Activated effector memory CD4-positive, alpha-beta T cell treated with Interleukin-2 at 50 U/mL for 16 hours (primary cell): ENCODE results near the gene SRGAP1.
A peak's percentile ranks its signal among the peaks of the same experiment; 100 is the strongest.
"Not testable (repeated sequence)": the region's sequence is repeated elsewhere in the genome, so short reads cannot be mapped to it uniquely, and the experiment has no call there.

Experiments used
- DNase-seq: peaks from one replicate; pipeline ENCODE4 v3.0.0-alpha.2; 2020

The SRGAP1 gene

DNA sequence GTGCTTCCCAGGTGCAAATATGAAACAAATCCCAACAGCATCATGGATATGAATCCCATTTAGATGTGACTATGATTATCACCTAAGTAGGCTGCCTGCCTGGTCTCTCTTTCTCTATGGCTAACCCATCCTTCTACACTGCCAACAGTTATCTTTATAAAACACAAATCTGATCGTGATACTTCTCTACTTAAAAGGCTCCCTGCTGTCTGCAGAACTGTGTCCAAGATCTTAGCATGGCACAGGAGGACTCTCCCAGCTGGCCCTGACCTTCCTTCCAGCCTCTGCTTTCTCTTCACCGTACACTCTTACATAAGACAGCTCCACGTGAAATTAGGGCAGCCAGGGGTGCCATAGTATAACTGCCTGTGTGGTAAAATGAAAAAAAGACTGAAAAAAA, 3.5 kb upstream of the SRGAP1 start:
- no peak for DNase-seq

DNA sequence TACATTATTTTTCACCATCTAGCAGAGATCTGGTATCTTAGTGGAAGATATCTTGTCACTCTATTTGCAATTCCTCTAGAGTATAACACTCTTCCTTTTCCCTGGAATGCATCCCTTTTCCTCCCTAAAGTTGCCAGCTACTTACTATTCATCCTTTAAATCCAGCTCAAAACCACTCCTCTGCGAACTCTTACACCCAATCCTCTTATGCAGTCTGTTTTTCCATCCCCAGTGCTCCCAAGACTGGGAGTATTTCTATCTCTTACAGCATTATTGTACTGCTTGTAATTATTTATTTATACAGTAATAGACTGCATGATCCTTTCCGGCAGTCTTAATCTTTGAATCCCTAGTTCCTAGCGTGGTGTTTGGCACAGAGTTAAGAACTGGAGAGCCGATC, 2.9 kb upstream of the SRGAP1 start:
- DNase-seq = no peak

DNA sequence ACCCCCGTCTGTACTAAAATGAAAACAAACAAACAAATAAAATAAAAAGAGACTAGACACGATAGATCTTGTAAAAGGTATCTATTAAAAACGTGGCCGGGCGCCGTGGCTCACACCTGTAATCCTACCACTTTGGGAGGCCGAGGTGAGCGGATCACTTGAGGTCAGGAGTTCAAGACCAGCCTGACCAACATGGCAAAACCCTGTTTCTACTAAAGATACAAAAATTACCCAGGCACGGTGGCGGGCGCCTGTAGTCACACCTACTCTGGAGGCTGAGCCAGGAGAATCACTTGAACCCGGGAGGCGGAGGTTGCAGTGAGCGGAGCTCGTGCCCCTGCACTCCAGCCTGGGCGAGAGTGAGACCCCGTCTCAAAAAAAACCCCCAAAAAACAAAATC, 1.8 kb upstream of the SRGAP1 start:
- DNase-seq = not testable (repeated sequence)

DNA sequence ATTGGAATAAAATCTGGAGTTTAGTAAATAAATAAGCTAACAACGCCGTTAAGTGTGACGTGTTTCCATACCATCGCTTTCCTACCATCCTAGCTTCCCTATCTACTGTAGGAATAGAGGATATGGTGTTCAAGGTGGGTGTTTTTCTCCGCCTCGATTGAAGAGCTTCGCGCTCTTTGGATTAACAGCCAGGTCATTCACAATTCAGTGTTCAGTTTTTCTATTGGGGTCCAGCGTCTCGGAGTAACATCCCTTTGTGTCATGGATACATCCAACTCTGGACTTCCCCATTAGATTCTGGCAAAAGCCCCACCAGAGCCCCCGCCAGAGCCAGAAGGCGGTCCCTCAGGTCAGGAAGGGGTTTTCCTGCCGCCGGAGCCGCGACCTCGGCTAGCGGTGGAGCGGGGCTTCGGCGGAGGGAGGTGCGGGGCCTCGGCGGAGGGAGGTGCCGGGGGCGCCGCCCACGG, 1.2 kb upstream of the SRGAP1 start:
- DNase-seq = no peak

DNA sequence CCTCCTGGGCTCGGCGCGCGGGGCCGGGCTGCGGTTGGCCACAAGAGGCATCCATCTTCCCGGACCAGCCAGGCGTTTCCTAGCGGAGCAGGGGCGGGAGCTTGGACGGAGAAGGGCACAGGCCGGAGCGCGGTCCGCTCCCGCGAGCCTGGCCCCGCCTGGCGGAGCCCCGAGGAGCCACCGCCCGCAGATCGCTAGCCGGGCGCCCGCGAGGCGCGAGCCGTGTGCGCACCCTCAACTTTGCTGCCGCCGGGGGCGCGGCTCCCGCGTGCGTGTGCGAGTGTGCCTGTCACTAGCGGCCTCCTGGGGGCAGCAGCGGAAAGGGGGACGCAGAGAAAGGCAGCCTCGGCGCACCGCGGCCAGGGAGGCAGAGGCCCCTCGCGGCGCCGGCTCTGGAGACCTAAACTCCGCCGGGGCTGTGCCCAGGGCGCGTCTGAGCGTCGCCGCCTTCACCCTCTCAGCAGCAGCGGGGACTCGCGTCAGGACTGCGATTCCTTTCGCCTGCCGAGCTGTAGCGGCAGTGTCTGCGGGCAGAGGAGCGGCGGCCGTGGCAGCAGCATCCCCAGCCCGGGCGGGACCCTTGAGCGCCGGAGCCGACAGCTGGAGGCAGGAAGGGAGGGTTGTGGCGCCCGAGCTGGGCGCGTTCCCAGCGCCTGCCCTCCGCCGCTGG, 644 bp upstream of the SRGAP1 start:
- peak; percentile 64 for DNase-seq

DNA sequence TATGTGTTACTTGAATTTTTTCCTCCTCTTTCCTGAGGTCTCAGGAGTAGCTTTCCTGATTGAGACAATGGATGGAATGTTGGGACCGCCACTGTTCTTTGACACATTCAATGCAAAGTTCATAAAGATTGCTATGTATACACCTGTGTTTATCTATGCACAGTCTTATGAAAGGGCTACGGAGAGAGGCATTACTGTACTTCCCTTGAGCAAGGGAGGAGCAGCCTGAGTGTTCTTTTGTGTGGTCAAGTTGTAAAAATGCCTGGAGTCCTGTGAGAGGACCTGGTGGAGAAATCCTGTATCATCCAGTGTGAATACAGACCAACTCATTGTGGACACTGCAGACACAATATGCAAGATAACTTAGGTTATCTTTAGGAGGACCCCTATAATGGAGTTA, 1.2 kb downstream of the SRGAP1 start:
- DNase-seq = no peak

DNA sequence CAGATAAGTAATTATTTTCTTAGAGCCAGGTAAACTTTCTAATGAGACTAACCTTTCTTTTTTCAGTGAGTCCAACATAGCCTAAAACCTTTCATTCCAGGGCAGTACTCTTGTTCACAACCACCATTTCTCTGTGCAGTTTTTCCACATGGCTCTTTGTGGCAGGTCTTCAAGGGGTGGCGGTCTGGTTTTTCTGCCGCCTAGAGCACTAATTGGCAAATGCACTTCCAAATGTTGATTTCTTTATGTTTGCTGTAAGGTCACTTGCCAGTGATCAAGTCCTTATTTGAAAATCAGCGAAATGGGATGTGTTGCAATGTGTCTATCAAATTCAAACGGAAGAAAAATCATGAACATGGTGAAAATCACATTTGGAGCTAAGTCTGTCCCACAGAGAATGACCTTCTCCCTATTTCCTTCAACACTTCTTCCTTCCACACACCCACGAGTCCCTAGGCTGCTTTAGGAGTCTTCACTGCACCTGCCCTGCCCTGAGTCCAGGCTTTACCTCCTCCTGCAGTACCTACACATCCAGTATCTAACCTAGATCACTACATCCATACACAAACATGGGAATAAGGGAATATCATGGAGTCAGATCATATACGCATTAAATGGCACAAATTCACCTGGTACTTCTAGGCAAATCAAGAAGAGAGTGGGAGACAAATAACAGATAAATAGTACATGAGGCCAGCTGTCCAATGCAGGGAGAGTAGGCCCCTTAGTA, 1.9 kb downstream of the SRGAP1 start:
- no peak for DNase-seq

DNA sequence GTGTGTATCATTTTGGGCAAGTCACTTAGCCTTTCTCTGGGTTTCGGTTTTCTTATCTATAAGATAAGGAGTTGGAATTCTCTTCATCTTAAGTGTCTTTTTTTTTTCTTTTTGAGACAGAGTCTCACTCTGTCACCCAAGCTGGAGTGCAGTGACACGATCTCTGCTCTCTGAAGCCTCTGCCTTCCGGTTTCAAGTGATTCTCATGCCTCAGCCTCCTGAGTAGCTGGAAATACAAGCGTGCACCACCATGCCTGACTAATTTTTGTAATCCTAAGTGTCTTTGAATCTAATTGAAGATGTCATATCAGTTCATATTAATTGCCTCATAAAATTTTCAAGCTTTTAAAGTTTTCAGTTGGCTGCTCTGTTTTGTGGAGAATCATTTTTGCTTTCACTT, 4.0 kb downstream of the SRGAP1 start:
- DNase-seq = no peak

DNA sequence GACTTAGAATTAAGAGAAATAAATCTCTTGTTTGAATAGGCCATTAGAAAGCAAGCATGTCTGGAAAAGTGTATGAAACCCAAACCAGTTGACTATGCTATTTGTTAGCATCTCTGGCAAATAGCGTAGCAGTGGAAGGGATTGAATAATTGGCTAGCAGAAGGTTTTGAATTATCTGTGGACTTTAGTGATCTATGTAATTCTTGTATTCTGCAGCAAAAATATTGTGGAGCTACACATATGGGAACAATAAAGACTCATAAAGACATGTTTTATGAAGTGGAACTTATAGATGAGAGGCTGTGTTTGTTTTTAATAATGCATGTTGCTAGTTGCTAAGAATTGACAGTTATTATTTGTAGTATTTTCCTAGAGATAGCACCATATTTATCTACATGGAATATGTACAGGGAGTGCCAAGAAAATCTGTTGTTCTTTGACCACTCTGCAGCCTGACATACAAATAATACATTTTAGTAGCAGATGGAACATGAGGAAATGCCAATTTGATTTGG, 4.7 kb downstream of the SRGAP1 start:
- DNase-seq = no peak

DNA sequence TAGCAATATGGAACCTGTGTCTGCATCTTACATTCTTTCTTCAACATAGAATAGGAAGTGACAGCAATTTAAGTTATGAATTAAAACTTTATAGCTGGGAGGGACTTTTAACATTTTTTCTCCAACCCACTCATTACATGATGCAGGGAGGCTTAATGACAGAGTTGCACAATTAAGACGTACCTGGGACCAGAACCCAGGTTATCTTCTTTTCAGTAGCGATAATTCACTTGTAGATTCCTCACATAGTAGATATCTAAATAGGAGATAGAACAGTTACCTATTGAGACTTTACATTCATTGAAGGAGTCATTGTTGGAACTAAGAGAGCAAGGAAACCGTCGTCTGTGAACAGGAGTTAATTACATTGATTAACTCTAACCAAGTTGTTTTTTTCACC, 5.1 kb downstream of the SRGAP1 start:
- no peak for DNase-seq

DNA sequence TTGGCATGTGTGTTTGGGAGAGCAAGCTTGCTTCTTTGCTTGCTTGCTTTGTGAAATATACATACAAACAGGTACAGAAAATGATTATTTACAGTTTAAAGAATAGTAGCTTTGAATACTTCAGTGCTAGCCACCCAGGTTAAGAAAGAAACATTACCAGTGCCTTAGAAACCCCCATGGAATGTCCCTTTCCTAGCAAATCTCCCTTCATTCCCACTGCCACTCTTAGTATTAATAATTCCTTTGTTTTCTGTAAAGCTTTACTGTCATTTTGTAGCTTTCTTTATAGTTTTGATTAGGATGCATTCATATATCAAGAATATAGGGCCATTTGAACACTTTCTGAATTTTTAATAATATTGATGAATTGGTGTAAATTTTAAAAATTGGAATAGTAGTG, 9.5 kb downstream of the SRGAP1 start:
- DNase-seq = no peak

DNA sequence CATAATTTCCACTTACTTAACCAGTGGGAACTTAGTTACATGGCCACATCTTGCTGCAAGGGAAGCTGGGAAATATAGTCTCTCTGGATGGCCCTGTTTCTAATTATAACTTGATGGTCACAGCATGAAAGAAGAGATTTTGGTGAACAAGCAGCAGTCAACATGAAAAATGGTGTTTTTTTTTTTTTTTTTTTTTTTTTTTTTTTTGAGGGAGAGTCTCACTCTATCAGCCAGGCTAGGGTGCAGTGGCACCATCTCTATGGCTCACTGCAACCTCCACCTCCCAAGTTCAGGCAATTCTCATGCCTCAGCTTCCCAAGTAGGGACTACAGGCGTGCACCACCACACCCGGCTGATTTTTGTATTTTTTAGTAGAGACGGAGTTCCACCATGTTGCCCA, 10.8 kb downstream of the SRGAP1 start:
- DNase-seq = no peak

DNA sequence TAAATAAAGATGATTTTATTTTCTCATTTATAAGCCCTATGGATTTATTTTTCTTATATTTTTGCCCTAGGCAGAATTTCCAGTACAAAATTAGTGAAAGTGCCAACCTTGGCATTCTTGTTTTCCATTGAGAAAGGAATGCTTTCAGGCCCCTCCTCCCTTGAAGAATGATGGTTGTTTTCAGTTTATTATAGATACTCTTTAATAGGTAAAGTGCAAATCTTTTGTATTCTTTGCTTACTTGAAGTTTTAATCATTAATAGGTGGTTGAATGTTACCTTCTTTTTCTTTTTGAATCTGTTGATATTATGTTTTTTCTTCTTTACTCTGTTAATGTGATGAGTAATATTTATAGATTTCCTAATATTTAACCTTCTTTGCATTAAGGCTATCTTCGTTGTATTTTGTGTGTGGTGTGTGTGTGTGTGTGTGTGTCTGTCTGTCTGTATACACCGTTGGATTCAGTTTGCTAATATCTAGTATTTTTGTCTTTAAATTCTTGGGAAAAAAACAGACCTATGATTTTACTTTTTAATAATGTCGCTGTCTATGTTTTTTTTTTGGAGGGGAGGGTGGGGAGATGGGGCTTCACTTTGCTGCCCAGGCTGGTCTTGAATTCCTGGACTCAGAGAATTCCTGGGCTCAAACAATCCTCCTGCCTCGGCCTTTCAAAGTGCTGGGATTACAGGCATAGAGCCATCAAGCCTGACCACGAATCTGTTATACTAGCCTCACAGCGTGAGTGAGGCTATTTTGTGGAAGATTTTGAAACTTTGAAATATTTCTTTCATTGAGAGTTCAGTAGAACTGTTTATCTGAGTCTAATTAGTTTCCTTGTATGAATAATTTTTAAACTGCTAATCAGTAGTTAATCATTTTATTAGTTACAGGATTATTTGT, 13.5 kb downstream of the SRGAP1 start:
- DNase-seq = no peak

DNA sequence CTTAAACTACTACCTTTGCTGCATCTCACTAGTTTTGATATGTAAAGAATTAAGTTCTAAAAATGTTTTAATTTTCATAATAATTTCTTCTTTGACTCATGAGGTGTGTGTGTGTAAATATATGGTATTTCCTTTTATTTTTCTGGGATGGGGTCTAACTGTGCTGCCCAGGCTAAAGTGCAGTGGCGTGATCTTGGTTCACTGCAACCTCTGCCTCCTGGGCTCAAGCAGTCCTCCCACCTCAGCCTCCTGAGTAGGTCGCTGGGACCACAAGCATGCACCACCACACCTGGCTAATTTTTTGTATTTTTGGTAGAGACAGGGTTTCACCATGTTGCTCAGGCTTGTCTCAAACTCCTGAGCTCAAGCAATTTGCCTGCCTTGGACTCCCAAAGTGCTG, 15.4 kb downstream of the SRGAP1 start:
- not testable (repeated sequence) for DNase-seq

DNA sequence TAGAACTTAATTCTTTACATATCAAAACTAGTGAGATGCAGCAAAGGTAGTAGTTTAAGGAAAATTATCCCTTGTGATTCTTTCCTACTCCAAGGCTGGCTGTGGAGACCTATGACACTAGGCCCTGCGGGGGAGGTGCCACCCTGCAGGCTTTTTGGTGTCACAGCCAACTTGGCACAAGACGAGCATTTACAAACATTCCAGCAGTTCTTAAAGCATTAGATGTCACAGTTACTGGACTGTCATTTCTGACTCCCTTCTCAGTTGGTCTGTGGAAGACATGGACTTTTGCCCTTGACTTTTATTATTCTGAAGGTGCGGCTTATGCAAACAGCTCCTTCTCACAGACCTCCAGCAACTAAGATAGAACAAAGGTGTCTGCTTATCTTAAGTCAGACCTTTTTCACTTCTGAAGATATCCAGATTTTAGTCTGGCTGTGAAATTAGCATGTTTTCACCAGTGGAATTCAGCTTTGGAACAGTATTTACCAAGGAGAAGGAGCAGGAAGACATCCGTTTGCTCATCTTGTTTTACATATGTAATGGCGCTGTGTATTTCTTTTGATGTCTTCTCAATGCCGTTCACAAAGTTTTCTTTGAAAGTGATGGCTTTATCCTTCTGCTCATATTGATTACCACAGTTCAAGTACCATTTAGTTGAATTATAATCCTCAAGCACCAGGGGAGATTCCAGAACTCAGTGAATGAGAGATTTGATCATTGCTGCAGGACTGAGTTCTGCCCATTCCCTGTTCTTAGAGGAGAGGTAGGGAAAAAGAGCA, 17.9 kb downstream of the SRGAP1 start:
- no peak for DNase-seq

DNA sequence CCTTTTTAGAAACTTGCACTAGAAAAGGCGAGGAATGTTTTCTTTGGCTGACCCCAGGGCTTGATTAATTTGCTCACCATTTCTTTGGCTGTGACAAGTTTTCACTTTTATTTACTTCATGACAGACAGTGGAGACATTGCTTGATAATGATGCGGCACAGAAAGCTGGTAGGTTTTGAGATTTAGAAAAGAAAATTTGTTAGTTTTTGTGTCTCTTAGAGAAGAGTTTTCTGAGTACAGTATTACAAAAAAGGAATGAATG, 18.4 kb downstream of the SRGAP1 start:
- no peak for DNase-seq

DNA sequence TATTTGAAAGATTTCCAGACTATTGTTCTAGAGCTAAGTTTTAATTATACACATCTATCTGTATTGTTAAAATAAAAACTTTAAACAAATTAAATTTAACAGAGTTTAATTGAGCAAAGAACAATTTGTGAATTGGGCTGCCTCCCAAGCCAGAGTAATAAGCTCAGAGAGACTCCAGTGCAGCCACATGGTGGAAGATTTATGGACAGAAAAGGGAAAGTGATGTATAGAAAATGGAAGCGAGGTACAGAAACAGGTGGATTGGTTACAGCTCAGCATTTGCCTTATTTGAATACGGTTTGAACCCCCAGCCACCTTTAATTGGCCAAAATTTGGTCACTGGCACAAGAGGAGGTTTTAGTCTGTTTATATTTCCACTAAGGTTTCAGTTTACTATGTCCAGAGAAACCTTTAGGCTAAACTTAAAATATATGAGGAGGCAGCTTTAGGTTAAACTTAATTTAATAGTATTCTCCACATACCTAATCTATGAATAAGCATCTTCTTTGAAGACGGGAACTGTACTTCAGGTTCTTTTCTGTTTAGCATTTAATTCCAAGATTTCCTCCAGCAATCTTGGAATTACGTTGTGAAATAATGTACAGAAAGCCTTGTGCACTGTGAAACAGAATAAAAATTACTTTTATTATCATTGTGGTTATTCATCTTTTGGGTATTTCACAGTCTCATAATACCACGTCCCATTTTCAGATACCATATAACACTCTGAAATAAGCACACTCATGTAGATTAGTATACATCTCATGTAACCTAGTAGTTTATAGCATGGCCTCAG, 19.4 kb downstream of the SRGAP1 start:
- no peak for DNase-seq

DNA sequence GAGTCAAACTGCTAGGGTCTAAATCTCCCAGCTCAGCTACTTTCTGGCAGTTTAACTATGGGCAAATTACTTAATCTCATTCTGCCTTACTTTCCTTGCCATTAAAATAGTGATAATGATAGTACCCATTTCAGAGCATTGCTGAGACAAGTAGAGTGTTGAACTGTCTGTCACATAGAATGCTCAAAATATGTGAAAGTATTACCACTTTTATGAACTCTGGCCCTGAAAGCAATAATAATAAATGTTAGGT, 19.9 kb downstream of the SRGAP1 start:
- no peak for DNase-seq

DNA sequence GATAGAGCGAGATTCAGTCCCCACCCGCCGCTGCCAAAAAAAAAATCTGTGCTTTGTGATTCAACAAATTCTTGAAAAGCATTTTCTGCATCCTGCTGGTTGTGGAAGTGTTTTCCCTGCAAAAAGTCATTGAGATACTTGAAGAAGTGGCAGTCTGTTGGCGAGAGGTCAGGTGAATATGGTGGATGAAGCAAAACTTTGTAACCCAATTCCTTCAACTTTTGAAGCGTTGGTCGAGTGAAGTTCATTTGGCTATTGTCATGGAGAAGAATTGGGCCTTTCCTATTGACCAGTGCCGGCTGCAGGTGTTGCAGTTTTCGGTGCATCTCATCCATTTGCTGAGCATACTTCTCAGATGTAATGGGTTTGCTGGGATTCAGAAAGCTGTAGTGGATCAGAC, 20.9 kb downstream of the SRGAP1 start:
- no peak for DNase-seq

DNA sequence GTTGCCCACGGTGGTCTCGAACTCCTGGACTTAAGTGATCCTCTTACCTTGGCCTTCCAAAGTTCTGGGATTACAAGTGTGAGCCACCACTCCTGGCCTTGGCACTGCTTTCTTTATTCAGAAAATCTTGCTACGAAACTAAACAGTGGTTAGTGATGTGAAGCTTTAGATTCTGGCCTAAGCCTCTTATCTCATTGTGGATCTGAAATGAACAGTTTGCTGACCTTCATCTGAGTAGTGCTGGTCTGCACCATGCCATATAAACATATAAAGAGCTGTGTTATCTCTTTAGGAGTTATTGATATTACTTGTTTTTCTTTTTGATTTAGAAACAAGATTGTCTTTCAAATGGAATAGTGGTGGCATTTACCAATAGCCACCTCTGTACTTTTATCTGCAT, 22.6 kb downstream of the SRGAP1 start:
- no peak for DNase-seq

DNA sequence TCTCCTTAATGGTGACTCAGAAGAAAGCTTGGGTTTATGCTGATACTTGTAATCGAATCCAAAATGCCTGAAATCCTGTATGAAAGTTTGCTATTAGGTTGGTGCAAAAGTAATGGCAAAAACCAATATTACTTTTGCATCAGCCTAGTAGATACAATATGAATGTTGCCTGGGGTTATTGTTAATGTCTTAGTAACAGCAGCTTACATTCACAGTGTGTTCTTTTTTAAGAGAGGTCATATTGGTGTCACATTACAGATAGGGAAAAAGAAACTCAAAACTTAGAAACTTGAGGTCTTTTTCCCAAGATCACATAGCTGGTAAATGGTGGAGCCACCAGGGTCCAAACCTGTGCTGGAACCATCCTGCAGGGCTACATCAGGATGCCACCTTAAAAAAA, 25.2 kb downstream of the SRGAP1 start:
- no peak for DNase-seq

DNA sequence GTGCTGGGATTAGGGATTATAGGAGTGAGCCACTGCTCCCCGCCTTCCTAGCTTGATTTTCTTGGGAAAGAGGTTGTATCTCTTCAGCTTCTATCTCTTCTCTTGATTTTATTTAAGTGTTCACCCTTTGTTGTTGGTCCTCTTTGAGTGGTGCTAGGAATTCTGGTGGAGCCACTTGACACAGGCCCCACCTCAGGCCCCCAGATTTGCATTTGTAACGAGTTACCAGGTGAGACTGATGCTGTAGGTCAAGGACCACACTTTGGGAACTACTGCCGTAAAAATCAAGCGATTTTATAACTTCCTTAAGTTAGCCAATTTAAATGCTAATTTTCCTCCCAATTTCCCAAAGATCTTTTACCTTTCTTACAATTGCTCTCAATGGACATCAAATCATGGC, 26.3 kb downstream of the SRGAP1 start:
- DNase-seq = no peak
